ENCODE results near the gene FCMR. TPM values are rescaled to one million over a fixed set of nuclear protein-coding genes. Genes with fewer than 3 reads are reported as not detected.

The FCMR gene
- total RNA-seq, 1 donor from 2014 or later: 1.3 TPM

DNA sequence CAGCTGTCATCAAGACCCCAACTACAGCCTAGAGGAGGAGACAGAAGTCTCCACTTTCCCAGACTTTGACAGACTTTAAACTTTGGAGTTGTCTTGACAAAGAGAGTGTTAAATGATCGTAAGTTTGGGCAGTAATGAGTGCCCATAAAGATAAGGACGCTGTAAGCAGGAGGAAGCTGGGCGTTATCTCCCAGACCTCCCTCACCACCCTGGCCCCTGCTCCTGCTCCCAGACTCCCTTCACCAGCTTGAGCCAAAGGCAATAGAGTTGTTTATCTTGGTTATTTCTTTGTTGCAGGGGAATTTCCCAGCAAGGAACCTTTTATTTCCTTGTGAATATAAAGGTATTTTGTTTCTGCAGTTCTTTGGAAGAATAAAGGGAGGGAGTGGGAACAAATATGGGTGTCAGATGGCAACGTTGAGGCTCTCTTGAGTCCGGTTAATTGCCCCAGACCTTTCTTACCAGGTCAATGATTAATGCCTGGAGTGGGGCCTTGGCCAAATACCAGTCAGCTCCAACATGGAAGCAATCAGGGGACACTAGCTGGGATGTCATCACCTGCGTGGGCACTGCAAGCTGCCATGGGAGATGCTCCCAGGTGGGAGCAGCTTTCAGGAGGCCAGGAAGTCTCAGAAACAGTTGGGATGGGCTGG, 20.2 kb upstream of the FCMR start:
- intact Hi-C loops (cut with DNase I): no loop called here
- no peaks in the 10 kb centered on the region for H3K27me3 ChIP-seq
- H3K4me3 ChIP-seq: no peak overlapping the region
- no peak overlapping the region for H3K27ac ChIP-seq
- H3K4me1 ChIP-seq: no peaks in the 10 kb centered on the region
- TF ChIP-seq, protein P1, sequence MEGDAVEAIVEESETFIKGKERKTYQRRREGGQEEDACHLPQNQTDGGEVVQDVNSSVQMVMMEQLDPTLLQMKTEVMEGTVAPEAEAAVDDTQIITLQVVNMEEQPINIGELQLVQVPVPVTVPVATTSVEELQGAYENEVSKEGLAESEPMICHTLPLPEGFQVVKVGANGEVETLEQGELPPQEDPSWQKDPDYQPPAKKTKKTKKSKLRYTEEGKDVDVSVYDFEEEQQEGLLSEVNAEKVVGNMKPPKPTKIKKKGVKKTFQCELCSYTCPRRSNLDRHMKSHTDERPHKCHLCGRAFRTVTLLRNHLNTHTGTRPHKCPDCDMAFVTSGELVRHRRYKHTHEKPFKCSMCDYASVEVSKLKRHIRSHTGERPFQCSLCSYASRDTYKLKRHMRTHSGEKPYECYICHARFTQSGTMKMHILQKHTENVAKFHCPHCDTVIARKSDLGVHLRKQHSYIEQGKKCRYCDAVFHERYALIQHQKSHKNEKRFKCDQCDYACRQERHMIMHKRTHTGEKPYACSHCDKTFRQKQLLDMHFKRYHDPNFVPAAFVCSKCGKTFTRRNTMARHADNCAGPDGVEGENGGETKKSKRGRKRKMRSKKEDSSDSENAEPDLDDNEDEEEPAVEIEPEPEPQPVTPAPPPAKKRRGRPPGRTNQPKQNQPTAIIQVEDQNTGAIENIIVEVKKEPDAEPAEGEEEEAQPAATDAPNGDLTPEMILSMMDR (IDR thresholded peaks at IDR 0.05): no peak
- no peaks in the 10 kb centered on the region for H3K9me3 ChIP-seq
- no peaks in the 10 kb centered on the region for H3K36me3 ChIP-seq
- DNase-seq (ENCODE audit: low spot score in 2 of 2): no peak

DNA sequence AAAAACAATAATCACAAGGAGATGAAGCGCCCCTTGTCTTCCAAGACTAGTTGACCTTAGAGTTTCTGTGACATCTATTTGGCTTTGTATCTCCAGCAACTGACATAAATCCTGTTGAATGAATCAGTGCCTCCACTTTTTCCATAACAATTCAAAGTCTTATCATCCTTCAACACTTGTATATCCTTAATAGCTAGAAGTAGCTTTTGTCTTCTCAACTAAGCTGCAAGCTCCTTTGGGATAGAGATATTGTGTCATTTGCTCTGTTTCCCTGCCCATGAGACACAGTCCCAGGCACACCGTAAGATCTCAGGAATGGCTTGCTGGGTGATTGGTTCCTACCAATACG, 18.8 kb upstream of the FCMR start:
- intact Hi-C loops (cut with DNase I): no loop called here
- H3K9me3 ChIP-seq: no peaks in the 10 kb centered on the region
- no peak overlapping the region for H3K4me3 ChIP-seq
- H3K27me3 ChIP-seq: no peaks in the 10 kb centered on the region
- no peaks in the 10 kb centered on the region for H3K36me3 ChIP-seq
- H3K27ac ChIP-seq: no peak overlapping the region
- TF ChIP-seq, protein P1 (IDR thresholded peaks at IDR 0.05): no peak
- no peaks in the 10 kb centered on the region for H3K4me1 ChIP-seq
- DNase-seq (ENCODE audit: low spot score in 2 of 2): no peak

DNA sequence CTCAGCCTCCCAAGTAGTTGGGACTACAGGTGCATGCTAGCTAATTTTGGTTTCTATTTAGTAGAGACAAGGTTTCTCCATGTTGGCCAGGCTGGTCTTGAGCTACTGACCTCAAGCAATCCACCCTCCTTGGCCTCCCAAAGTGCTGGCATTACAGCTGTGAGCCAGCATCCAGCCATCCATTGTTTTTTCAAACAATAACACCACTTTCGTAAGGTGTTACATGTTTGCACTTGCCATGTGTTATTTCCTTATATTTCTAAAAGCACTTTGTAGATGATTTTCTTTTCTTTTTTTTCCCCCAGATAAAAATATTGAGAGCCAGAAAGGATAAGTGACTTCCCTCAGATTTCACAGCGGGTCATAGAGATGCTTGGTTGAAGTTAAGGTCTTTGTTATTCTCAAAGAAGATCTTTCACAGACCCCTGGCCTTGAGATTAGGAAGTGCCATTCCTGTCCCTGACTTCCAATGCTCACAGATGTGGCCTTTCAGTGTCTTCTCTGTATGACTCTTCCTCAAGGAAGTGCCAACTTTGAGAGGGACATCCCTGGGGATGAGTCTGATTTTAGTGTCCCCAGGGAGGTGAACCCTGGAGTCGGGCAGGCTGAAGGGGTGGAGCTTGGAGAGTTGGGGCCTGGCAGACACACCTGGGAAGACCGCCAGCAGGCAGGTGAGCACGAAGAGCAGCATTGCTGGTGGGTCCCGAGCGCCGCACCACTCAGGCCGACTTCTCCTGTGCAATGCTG, 18.3 kb upstream of the FCMR start:
- TF ChIP-seq, protein P1 (IDR thresholded peaks at IDR 0.05): no peak
- Histone ChIP-seq H3K4me3 (no peak overlapping the region), H3K36me3 (no peaks in the 10 kb centered on the region), H3K27ac (no peak overlapping the region), H3K27me3 (no peaks in the 10 kb centered on the region), H3K4me1 (no peaks in the 10 kb centered on the region), H3K9me3 (no peaks in the 10 kb centered on the region)
- intact Hi-C loops (cut with DNase I): no loop called here
- no peak for DNase-seq (ENCODE audit: low spot score in 2 of 2)

DNA sequence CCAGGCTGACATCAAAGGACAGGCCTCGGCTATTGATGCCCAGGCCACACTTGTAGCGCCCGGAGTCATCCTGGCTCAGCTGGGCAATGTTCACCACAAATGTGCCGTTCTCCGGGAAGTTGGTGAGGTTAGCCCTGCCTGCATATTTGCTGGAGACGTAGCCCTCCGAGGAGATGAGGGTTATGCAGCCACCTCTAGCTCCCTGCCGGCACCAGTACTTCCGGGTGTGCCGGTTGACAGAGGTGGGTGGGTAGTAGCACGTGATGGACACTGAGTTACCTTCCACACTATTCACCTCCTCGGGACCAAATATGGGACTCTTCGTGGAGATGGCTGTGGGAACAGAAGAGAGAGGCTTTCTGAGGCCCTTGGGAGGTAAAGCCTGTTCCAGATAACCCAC, 17.4 kb upstream of the FCMR start:
- Histone ChIP-seq H3K27ac (no peak overlapping the region), H3K4me1 (no peaks in the 10 kb centered on the region), H3K36me3 (no peaks in the 10 kb centered on the region), H3K4me3 (no peak overlapping the region), H3K9me3 (no peaks in the 10 kb centered on the region), H3K27me3 (no peaks in the 10 kb centered on the region)
- intact Hi-C loops (cut with DNase I): no loop called here
- TF ChIP-seq, protein P1 (IDR thresholded peaks at IDR 0.05): no peak
- no peak for DNase-seq (ENCODE audit: low spot score in 2 of 2)

DNA sequence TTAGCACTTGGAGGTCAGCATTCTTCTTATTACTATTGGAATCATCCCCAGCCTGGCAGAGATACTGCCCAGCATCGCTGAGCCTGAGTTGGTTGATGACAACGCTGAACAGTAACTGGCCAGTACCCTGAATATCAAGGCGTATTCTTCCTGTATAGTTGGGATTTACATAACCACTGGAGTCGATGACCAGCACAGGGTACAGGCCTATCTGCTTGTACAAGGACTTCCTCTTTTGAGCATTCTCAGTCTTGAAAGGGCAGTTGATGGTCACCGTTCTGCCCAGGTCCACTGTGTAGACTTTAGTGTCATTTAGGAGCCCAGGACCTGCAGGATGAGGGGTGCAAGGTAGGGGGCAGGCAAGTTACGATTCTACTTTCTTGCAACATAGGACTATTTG, 15.7 kb upstream of the FCMR start:
- TF ChIP-seq, protein P1 (IDR thresholded peaks at IDR 0.05): no peak
- Histone ChIP-seq H3K4me3 (no peak overlapping the region), H3K27me3 (no peaks in the 10 kb centered on the region), H3K27ac (no peak overlapping the region), H3K36me3 (no peaks in the 10 kb centered on the region), H3K9me3 (no peaks in the 10 kb centered on the region), H3K4me1 (no peaks in the 10 kb centered on the region)
- intact Hi-C loops (cut with DNase I): no loop called here
- DNase-seq (ENCODE audit: low spot score in 2 of 2): no peak
